HEK293T (cell line): ENCODE data around the gene ZBTB47.

Experiments
- ARNT ChIP-seq: fragments of 450-650 bp; IDR thresholded peaks from 2 replicates; pipeline ENCODE4 v1.6.1; 2017; ENCODE audit warnings: mild to moderate bottlenecking
- BHLHE40 ChIP-seq: fragments of 450-650 bp; IDR thresholded peaks from 2 replicates; pipeline ENCODE4 v1.6.1; 2016; ENCODE audit warnings: mild to moderate bottlenecking, moderate library complexity, borderline replicate concordance
- ELF4 ChIP-seq: fragments of 450-650 bp; IDR thresholded peaks from 2 replicates; pipeline ENCODE4 v1.6.1; 2017; ENCODE audit warnings: antibody characterized with exemption
- FOXM1 ChIP-seq: fragments of 450-650 bp; IDR thresholded peaks from 2 replicates; pipeline ENCODE4 v1.6.1; 2017; ENCODE audit warnings: mild to moderate bottlenecking, borderline replicate concordance
- NFRKB ChIP-seq: fragments of 450-650 bp; IDR thresholded peaks from 2 replicates; pipeline ENCODE4 v1.6.1; 2016; ENCODE audit warnings: mild to moderate bottlenecking, moderate library complexity
- SP1 ChIP-seq: fragments of 450-650 bp; IDR thresholded peaks from 2 replicates; pipeline ENCODE4 v1.6.1; 2017
- SUZ12 ChIP-seq: fragments of 450-650 bp; IDR thresholded peaks from 2 replicates; pipeline ENCODE4 v1.6.1; 2016; ENCODE audit warnings: mild to moderate bottlenecking
- TARDBP ChIP-seq: fragments of 450-650 bp; IDR thresholded peaks from 2 replicates; pipeline ENCODE4 v1.6.1; 2016

DNA sequence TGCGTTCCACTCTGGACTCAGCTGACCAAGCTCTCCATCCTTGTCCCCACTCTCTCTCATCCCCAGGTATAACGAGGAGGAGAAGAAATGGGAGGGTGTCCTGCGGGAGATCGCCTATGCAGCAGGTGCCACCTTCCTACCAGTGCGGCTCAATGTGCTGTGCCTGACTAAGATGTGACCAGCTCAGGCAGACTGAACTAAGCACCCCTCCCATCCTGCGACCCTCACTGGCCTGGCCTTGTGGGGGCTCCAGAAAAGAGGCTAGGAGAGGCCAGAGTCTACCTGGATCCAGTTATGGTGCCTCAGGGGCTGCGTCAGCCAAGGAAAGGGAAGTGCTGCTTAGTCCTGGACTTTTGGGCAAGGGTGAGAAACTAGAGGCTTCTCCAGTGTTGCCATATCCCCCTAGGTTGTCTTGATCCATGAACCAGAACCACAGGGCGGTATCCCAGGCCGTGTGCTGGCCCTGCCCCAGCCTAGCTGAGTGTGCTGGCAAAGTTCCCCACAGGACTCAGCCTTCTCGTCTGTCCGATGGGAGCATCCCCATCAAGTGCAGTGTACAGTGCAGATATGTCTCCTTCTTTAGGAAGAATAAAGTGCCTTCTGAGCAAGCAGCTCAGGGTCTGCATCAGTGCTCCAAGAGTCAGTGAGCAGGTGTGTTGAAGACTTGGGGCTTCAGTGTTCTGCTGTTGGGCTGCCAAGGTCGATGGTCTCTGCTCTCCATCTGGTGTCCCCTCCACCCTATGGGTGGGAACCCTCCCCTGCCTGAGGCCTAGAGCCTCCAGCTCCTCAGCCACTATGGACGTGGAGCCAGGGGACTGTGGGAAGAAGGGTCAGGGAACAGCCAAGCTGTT lies 38.5 kb downstream of the ZBTB47 start:
- no peak for TF ChIP-seq ARNT
- no peak for TF ChIP-seq BHLHE40
- TF ChIP-seq FOXM1: no peak
- no peak for TF ChIP-seq ELF4
- no peak for TF ChIP-seq NFRKB
- TF ChIP-seq TARDBP: no peak
- no peak for TF ChIP-seq SUZ12
- no peak for TF ChIP-seq SP1
